Vagina (tissue), 2 donors: Measurements from ENCODE around the gene PPARD. TPM values are rescaled to one million over a fixed set of nuclear protein-coding genes. Genes with fewer than 3 reads are reported as not detected.

Experiments
- DNase-seq, 2 donors: peaks; one replicate each; pipeline ENCODE4 v3.0.0-alpha.2; 2017; ENCODE audit errors: extremely low spot score in 2 of 2
- H3K27ac ChIP-seq: fragments of 200-600 bp; sonication (generic); one replicate; pipeline ENCODE4 v1.5.1; 2019
- H3K27me3 ChIP-seq: fragments of 200-600 bp; sonication (generic); one replicate; pipeline ENCODE4 v1.5.1; 2019
- H3K36me3 ChIP-seq, 2 donors: fragments of 200-600 bp; sonication (generic); one replicate each; pipeline ENCODE4 v1.5.1; 2017 to 2019
- H3K4me1 ChIP-seq: fragments of 200-600 bp; sonication (generic); one replicate; pipeline ENCODE4 v1.5.1; 2019
- H3K4me3 ChIP-seq, 2 donors: fragments of 200-600 bp; sonication (generic); 1 replicate in 1 of 2; 2 replicates in 1 of 2; pipeline ENCODE4 v1.5.1; 2016 to 2019
- H3K9me3 ChIP-seq: fragments of 200-600 bp; sonication (generic); one replicate; pipeline ENCODE4 v1.5.1; 2019
- POLR2A ChIP-seq, 2 donors: fragments of 450-650 bp; IDR thresholded peaks; one replicate each; pipeline ENCODE4 v1.6.1; 2017; ENCODE audit warnings: antibody characterized with exemption in 2 of 2, mild to moderate bottlenecking in 2 of 2, moderate library complexity in 2 of 2
- POLR2AphosphoS5 ChIP-seq, 2 donors: sonication (generic); formaldehyde crosslinking; IDR thresholded peaks; one replicate each; pipeline ENCODE4 v1.9.0; 2017; ENCODE audit warnings: antibody characterized with exemption in 2 of 2, mild to moderate bottlenecking in 2 of 2, low read depth in 1 of 2; ENCODE audit not compliant: insufficient read depth in 1 of 2
- intact Hi-C: fragments of 100-400 bp; cut with DNase I; formaldehyde crosslinking; loops from one replicate; pipeline ENCODE4 v1.15.1; 2023
- total RNA-seq: library from RNA; depleted of rRNA; stranded (reverse); fragments of >200 nt; gene quantifications from one replicate; pipeline ENCODE4 v1.2.3, GENCODE V29; 2016
- TF ChIP-seq, protein P1 (sequence below), 3 experiments: fragments of 450-650 bp in 2 of 3; fragments of 200-600 bp in 1 of 3; sonication (generic) in 1 of 3; IDR thresholded peaks; one replicate each; pipeline ENCODE4 v1.5.1; 2017 to 2019; ENCODE audit warnings: antibody characterized with exemption in 3 of 3, mild to moderate bottlenecking in 2 of 3, moderate library complexity in 2 of 3

PPARD gene
- total RNA-seq, 1 donor from 2014 or later = 21.9 TPM

- no peaks in the 10 kb centered on the region for H3K36me3 ChIP-seq
- no peak for TF ChIP-seq POLR2A (IDR thresholded peaks at IDR 0.05)
- no peak for TF ChIP-seq POLR2AphosphoS5 (IDR thresholded peaks at IDR 0.05; ENCODE audit: insufficient read depth in 1 of 2, low read depth in 1 of 2)
- TF ChIP-seq, protein P1, sequence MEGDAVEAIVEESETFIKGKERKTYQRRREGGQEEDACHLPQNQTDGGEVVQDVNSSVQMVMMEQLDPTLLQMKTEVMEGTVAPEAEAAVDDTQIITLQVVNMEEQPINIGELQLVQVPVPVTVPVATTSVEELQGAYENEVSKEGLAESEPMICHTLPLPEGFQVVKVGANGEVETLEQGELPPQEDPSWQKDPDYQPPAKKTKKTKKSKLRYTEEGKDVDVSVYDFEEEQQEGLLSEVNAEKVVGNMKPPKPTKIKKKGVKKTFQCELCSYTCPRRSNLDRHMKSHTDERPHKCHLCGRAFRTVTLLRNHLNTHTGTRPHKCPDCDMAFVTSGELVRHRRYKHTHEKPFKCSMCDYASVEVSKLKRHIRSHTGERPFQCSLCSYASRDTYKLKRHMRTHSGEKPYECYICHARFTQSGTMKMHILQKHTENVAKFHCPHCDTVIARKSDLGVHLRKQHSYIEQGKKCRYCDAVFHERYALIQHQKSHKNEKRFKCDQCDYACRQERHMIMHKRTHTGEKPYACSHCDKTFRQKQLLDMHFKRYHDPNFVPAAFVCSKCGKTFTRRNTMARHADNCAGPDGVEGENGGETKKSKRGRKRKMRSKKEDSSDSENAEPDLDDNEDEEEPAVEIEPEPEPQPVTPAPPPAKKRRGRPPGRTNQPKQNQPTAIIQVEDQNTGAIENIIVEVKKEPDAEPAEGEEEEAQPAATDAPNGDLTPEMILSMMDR (IDR thresholded peaks at IDR 0.05) = no peak
- no peak overlapping the region for H3K27ac ChIP-seq
- no peak overlapping the region for H3K4me3 ChIP-seq
- no peaks in the 10 kb centered on the region for H3K27me3 ChIP-seq
- intact Hi-C loops = no loop called here
- peaks cover 16% of the 10 kb centered on the region for H3K4me1 ChIP-seq
- H3K9me3 ChIP-seq = no peaks in the 10 kb centered on the region
- DNase-seq = no peak
Observed at GRCh38 chr6:35448191-35448590, 105.8 kb downstream of the PPARD start.

- Histone ChIP-seq H3K27me3 (no peaks in the 10 kb centered on the region), H3K36me3 (no peaks in the 10 kb centered on the region), H3K4me1 (peaks cover 26% of the 10 kb centered on the region), H3K9me3 (no peaks in the 10 kb centered on the region), H3K4me3 (no peak overlapping the region), H3K27ac (no peak overlapping the region)
- TF ChIP-seq, protein P1 (IDR thresholded peaks at IDR 0.05) = peak; percentile 31 to 53 (median 44)
- no peak for TF ChIP-seq POLR2A (IDR thresholded peaks at IDR 0.05)
- peak in 1 of 2 donors; percentile 65 for TF ChIP-seq POLR2AphosphoS5 (IDR thresholded peaks at IDR 0.05; ENCODE audit: insufficient read depth in 1 of 2, low read depth in 1 of 2)
- intact Hi-C loops = no loop called here
- DNase-seq = no peak
Observed at GRCh38 chr6:35449287-35449881, 107.0 kb downstream of the PPARD start.

DNA sequence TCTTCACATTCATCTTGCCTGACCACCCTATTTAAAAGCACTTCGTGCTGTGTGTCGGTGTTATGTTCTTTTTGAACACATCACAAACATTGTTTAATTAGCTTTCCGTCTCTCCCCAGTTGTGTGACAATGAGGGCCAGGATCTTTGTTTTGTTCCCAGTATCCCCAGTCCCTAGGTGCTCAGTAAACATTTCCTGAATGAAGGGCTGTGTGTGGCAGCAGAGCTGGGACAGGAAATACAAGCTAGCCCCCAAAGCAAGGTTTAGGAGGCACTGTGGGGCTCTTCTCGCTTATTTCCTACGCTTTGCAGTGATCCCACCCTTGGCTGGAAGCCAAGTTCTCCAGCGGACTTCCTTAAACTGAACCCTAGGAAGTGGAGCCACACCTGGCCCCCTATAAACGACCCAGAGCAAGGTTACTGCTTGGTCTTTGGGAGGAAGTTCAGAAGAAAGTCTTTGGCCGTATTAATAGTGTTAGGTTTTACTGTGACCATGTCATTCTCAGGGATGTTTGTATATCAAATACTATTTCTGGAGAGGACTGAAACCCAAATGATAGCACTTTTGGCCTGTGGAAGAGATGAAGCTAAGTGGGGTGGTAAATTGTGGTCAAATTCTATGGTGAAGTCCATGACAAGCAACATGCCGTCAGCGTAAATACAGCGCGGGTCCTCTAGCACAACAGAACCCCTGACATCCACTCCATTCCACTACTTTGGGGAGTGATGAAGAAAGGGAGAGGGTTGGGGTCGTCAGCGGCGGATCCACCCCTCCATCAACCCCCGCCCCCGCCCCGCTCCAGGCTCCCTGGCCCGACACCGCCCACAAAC lies 109.2 kb downstream of the PPARD start:
- H3K4me1 ChIP-seq = peaks cover 39% of the 10 kb centered on the region
- H3K36me3 ChIP-seq = peaks cover 0 to 3% of the 10 kb centered on the region in 2 donors
- H3K27me3 ChIP-seq = no peaks in the 10 kb centered on the region
- peak overlapping the region; percentile 84 for H3K27ac ChIP-seq
- TF ChIP-seq, protein P1 (IDR thresholded peaks at IDR 0.05) = no peak
- TF ChIP-seq POLR2A (IDR thresholded peaks at IDR 0.05) (no peak), POLR2AphosphoS5 (IDR thresholded peaks at IDR 0.05; ENCODE audit: insufficient read depth in 1 of 2, low read depth in 1 of 2) (no peak)
- DNase-seq = no peak
- no peaks in the 10 kb centered on the region for H3K9me3 ChIP-seq
- intact Hi-C loops = loop anchor here (5.0 kb wide), 1 partner anchor 109 kb away; the partner anchor contains the start of gene PPARD
- H3K4me3 ChIP-seq = peak overlapping the region; percentile 62 to 77

DNA sequence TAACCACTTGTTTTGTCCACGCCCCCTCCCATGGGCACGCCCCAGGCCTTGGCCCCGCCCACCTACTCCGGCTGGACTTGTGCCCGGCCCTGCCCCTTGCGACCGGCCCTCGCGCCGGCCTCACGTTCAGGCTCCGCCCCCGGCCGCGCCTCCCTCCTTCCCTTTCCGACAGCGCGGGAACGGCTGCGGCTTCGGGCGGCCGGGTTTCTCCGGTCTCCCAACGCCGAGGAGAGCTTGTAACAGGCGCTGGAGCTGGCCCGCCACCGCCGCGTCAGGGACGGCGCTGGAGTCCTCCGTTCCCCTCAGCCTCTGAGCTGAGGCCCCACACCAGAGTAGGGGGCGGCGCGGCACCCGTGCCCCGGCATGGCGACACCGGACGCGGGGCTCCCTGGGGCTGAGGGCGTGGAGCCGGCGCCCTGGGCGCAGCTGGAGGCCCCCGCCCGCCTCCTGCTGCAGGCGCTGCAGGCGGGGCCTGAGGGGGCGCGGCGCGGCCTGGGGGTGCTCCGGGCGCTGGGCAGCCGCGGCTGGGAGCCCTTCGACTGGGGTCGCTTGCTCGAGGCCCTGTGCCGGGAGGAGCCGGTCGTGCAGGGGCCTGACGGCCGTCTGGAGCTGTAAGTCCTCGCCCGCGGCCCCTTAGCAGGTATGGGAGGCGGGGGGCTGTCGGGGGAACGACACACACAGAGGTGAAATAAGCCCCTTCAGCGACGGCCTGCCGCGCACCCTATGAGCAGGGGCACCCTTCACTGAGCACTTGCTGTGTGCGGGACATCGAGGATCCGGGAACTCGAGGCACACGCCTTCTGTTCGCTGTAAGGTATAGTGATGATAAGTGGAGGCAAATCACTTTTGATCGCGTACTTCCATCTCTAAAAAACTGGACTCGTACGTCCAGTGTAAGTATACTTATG lies 110.1 kb downstream of the PPARD start, which contains the start of gene FANCE:
Gene FANCE, plus strand, starts transcription at position 156 of the 908 bp plus-strand sequence. Its CDS starts 208 bp downstream, at position 364.
- H3K27ac ChIP-seq = peak within 1 kb of the TSS; percentile 84
- peaks cover 0 to 9% of the 10 kb centered on the region in 2 donors for H3K36me3 ChIP-seq
- peak within 1 kb of the TSS; percentile 62 to 77 for H3K4me3 ChIP-seq
- intact Hi-C loops = loop anchor here (5.0 kb wide), 1 partner anchor 110 kb away; the partner anchor contains the start of gene PPARD
- H3K4me1 ChIP-seq = peaks cover 39% of the 10 kb centered on the region
- TF ChIP-seq, protein P1 (IDR thresholded peaks at IDR 0.05) = no peak
- TF ChIP-seq POLR2A (IDR thresholded peaks at IDR 0.05) = peak in 1 of 2 donors; percentile 58
- peak; percentile 47 to 89 for TF ChIP-seq POLR2AphosphoS5 (IDR thresholded peaks at IDR 0.05; ENCODE audit: insufficient read depth in 1 of 2, low read depth in 1 of 2)
- no peaks in the 10 kb centered on the region for H3K9me3 ChIP-seq
- DNase-seq = peak in 1 of 2 donors; percentile 95
- H3K27me3 ChIP-seq = no peaks in the 10 kb centered on the region
